K562 (cell line): ENCODE data around the gene SRBD1. TPM values are rescaled to one million over a fixed set of nuclear protein-coding genes. Genes with fewer than 3 reads are reported as not detected.
A peak's percentile ranks its signal among the peaks of the same experiment; 100 is the strongest.

ENCODE experiments used
- ELK1 ChIP-seq: sonication (generic); formaldehyde crosslinking; IDR thresholded peaks from 2 replicates; pipeline ENCODE4 v1.8.1; 2022; ENCODE audit warnings: missing genetic modification reagents
- ETV1 ChIP-seq: fragments of 450-650 bp; conservative IDR thresholded peaks from 2 replicates; pipeline ENCODE4 v1.6.1; 2016; ENCODE audit warnings: missing genetic modification characterization, control low read depth, low read depth, missing compliant biosample characterization
- ILF3 ChIP-seq: fragments of 450-650 bp; IDR thresholded peaks from 2 replicates; pipeline ENCODE4 v1.6.1; 2018; ENCODE audit warnings: antibody characterized with exemption, mild to moderate bottlenecking, moderate library complexity, borderline replicate concordance
- MBD1 ChIP-seq: fragments of 250-450 bp; sonication (Bioruptor Pico); IDR thresholded peaks from 2 replicates; pipeline ENCODE4 v1.8.0; 2022; ENCODE audit warnings: inconsistent platforms
- MIER1 ChIP-seq: fragments of 450-650 bp; IDR thresholded peaks from 2 replicates; pipeline ENCODE4 v1.6.1; 2016; ENCODE audit warnings: antibody characterized with exemption, mild to moderate bottlenecking, low read depth
- NBN ChIP-seq: fragments of 450-650 bp; IDR thresholded peaks from 2 replicates; pipeline ENCODE4 v1.6.1; 2016; ENCODE audit warnings: low read depth, mild to moderate bottlenecking
- NR2C2 ChIP-seq, 2 experiments: fragments of 200-800 bp in 1 of 2; sonication (Bioruptor generic) in 1 of 2; sonication (generic) in 1 of 2; formaldehyde crosslinking in 1 of 2; IDR thresholded peaks; 2 replicates each; pipeline versions ENCODE4 v1.6.1 to v1.8.0; 2016 to 2022; ENCODE audit warnings: mild to moderate bottlenecking in 1 of 2, missing compliant biosample characterization in 1 of 2, missing genetic modification characterization in 1 of 2, missing genetic modification reagents in 1 of 2
- ZNF280A ChIP-seq: fragments of 450-650 bp; IDR thresholded peaks from 2 replicates; pipeline ENCODE4 v1.6.1; 2018; ENCODE audit warnings: mild to moderate bottlenecking, low read depth; ENCODE audit not compliant: partially characterized antibody
- ZNF407 ChIP-seq: fragments of 450-650 bp; IDR thresholded peaks from 2 replicates; pipeline ENCODE4 v1.6.1; 2016; ENCODE audit warnings: low read depth
- polyA plus RNA-seq, 8 experiments: library from polyadenylated mRNA; depleted of rRNA in 4 of 8; stranded (reverse) in 5 of 8; unstranded in 3 of 8; fragments of >200 nt; fragmentation: Nextera tagmentation in 2 of 8; fragmentation: Illumina TruSeq in 1 of 8; extraction: Ambion mirVana in 2 of 8; extraction: Trizol in 1 of 8; gene quantifications; 2 replicates each; pipeline versions ENCODE4 v1.2.1 to v1.2.3, GENCODE V29; 2011 to 2014; ENCODE audit warnings: inconsistent platforms in 1 of 8, missing spikeins in 1 of 8
- total RNA-seq, 7 experiments: library from RNA; depleted of rRNA in 6 of 7; stranded (reverse); fragments of >200 nt in 6 of 7; fragmentation: Illumina TruSeq in 2 of 7; extraction: Trizol in 2 of 7; gene quantifications; 2 replicates each; pipeline versions ENCODE4 v1.2.1 to v1.2.3, GENCODE V29; 2011 to 2021; ENCODE audit warnings: low replicate concordance in 1 of 7
- TF ChIP-seq, protein P1 (sequence below), 2 experiments: fragments of 450-650 bp in 1 of 2; IDR thresholded peaks; 2 replicates each; pipeline ENCODE4 v1.6.1; 2011 to 2017; ENCODE audit warnings: low read depth in 2 of 2, antibody characterized with exemption in 1 of 2, borderline replicate concordance in 1 of 2, low read length in 1 of 2, mild to moderate bottlenecking in 1 of 2, mixed read lengths in 1 of 2; ENCODE audit not compliant: control insufficient read depth in 1 of 2

Gene SRBD1
- total and polyA plus RNA-seq, 9 of the 15 experiments (the other 6 are each of a cell fraction or from before 2014, with no cell fraction given) = 6.9 to 23.2 (median 14.7) TPM

GRCh38 chr2:45650851-45651414 is 39.9 kb upstream of the SRBD1 start (continued):
- TF ChIP-seq ZNF407 = no peak
- TF ChIP-seq MBD1 = no peak
- 0 out of 2 replicates have a peak, but pooled peaks have one; percentile 13 for TF ChIP-seq NR2C2 (CRISPR knock-in tag; IDR thresholded peaks at IDR 0.05)
- no peak for TF ChIP-seq NR2C2 (tag; IDR thresholded peaks at IDR 0.05)
- TF ChIP-seq ELK1 (CRISPR knock-in tag) = no peak
- TF ChIP-seq MIER1 = no peak
- TF ChIP-seq ZNF280A = no peak
- TF ChIP-seq ETV1 (tag) = peak; percentile 73
- TF ChIP-seq NBN = peak; percentile 85
- TF ChIP-seq ILF3 = no peak
- TF ChIP-seq, protein P1, sequence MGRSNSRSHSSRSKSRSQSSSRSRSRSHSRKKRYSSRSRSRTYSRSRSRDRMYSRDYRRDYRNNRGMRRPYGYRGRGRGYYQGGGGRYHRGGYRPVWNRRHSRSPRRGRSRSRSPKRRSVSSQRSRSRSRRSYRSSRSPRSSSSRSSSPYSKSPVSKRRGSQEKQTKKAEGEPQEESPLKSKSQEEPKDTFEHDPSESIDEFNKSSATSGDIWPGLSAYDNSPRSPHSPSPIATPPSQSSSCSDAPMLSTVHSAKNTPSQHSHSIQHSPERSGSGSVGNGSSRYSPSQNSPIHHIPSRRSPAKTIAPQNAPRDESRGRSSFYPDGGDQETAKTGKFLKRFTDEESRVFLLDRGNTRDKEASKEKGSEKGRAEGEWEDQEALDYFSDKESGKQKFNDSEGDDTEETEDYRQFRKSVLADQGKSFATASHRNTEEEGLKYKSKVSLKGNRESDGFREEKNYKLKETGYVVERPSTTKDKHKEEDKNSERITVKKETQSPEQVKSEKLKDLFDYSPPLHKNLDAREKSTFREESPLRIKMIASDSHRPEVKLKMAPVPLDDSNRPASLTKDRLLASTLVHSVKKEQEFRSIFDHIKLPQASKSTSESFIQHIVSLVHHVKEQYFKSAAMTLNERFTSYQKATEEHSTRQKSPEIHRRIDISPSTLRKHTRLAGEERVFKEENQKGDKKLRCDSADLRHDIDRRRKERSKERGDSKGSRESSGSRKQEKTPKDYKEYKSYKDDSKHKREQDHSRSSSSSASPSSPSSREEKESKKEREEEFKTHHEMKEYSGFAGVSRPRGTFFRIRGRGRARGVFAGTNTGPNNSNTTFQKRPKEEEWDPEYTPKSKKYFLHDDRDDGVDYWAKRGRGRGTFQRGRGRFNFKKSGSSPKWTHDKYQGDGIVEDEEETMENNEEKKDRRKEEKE (IDR thresholded peaks at IDR 0.05; ENCODE audit: borderline replicate concordance in 1 of 2, control insufficient read depth in 1 of 2, low read depth in 2 of 2, low read length in 1 of 2) = no peak
